ENCODE results near the gene THADA.
"Not testable (repeated sequence)": the region's sequence is repeated elsewhere in the genome, so short reads cannot be mapped to it uniquely, and the experiment has no call there.

THADA gene

DNA sequence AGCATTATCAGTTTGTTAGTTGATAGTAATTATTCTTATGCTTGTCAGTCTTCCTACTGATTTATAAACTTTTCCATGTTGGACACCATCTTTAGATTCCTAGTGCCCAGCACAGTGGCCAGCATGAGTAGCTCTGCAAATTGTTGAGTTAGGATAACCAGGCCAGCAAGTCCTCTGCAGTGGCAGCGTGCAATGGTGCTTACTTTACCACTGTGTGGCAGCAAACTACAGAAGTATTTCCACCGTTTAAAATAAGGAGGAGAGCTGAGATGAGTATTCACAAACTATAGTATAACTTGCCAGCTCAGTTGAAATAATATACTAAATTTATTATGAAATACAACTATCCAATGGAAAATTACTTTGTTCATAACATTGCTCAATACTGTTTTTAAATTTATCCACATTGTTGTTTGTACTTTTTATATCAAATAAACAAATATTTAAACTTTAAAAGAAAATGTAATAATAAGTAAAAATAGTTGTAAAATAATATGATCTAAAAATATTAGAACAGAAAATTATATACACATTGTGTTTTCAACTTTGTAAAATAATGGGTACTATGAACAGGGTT, 9.3 kb upstream of the THADA start:
- no peak for DNase-seq (ENCODE audit: low read depth)

GRCh38 chr2:43604674-43605073, 8.8 kb upstream of the THADA start:
- no peak for DNase-seq (ENCODE audit: low read depth)

DNA sequence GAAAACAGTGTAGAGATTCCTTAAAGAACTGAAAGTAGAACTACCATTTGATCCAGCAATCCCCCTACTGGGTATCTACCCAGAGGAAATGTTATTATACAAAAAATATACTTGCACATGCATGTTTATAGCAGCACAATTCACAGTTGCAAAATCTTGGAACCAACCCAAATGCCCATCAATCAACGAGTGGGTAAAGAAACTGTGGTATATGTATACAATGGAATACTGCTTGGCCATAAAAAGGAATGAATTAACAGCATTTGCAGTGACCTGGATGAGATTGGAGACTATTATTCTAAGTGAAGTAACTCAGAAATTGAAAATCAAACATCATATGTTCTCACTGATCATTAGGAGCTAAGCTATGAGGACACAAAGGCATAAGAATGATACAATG, 4.8 kb upstream of the THADA start:
- DNase-seq (ENCODE audit: low read depth) = not testable (repeated sequence)

- DNase-seq (ENCODE audit: low read depth) = no peak
These were observed 963 bp downstream of the THADA start for GRCh38 chr2:43594875-43595274.

DNA sequence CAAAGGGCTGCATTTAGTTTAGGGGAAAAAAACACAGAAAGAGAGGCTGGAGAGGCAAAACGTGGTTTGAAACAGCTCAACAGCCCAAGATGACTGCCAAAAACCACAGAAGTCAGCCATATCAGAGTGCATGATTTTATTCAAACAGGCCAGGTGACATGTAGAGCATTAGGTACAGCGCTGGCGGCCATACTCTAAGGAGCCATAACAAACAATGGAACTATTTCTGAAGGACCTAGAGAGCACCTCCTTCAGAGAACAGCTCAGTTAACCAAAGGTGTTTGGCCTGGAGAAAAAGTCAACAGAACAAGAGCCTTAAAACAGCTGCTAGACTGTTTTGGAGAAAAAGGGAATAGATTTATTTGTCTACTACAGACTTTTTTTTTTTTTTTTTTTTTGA, 2.6 kb downstream of the THADA start:
- no peak for DNase-seq (ENCODE audit: low read depth)

DNA sequence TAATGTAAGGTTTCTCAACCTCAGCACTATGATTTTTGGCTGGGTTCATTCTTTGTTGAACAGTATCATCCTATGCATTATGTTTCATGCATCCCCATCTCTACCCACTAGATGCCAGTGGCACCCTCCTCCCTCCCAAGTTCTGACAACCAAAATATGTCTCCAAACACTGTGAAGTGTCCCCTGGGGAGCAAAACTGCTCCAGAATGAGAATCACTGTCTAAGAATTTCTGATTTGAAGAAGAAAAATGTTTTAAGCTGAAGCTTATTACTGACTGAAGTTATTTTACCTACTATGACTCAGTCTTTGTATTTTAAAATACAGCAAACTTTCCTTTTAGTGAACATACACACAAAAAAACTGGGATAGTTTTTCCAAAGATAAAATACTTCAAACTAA, 3.4 kb downstream of the THADA start:
- no peak for DNase-seq (ENCODE audit: low read depth)

GRCh38 chr2:43585708-43586107, 10.1 kb downstream of the THADA start:
- no peak for DNase-seq (ENCODE audit: low read depth)

DNA sequence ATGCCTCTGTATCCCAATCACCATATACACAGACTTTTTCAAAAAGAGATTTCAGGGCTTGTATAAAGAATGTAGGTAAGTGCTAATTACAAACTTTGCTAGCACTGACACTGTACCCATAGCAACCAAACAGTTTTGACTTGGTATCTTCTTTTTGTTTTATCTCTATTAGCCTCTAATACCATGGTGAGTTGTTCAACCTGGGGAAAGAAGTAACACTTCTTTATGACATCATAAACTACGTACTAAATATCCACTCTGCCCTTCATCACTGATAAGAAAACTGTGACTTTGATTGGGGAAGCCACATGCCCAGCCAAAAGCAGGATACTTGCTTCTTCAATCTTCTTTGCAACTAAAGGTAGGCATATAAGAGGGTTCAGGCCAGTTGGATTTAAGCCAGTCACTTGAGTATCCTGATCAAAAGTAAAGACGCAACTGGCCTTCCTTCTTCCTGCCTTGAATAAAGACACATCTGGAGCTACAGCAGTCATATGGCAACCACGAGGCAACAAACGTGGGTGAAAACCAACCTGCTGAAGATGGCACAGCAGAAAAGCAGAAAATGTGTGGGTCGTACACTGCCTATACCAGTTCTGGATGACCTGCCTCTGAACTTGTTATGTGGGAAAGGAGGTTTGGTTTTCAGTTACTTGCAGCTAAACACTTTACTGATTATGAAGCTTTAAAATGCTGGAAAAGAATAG, 16.4 kb downstream of the THADA start:
- no peak for DNase-seq (ENCODE audit: low read depth)

DNA sequence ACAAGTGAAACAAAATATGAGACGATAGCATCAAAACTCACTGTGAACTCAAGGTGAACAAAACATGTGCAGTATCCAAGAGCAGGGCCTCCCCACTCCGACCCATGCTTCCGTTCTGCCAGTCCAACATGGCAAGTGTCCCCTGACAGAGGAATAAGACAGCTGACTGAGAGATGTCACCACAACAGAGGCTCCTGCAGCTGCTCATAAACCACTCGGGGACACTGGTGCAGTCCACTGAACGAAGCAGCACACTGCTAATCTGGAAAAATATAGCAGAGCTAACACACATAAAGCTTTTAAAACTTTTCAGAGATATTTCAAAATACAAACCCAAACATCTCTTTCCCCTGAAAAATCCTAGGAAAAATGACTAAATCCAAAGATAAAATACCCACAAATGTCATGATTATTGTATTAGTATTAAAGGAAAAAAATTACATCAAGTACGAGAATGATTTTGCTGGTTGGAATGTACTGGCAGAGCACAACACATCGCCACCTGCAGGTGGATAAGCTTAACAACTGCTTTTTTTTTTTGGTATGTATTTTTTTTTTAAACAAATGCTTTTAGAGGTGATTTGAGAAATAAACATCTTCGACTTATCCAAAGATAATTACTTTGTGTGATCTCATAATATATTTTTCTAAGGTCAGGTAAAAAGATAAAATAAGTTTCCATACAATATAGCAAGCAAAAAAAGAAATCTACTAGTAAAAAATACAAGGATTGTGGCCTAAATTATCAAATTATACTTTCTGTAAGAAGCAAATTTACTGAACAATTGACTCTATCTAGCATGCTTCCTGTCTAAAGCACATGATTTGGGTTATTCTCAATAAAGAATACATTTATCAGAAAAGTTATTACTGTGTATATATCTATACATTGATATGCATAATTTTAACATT, 18.6 kb downstream of the THADA start:
- DNase-seq (ENCODE audit: low read depth) = no peak

GRCh38 chr2:43572244-43572643, 23.6 kb downstream of the THADA start:
- no peak for DNase-seq (ENCODE audit: low read depth)

DNA sequence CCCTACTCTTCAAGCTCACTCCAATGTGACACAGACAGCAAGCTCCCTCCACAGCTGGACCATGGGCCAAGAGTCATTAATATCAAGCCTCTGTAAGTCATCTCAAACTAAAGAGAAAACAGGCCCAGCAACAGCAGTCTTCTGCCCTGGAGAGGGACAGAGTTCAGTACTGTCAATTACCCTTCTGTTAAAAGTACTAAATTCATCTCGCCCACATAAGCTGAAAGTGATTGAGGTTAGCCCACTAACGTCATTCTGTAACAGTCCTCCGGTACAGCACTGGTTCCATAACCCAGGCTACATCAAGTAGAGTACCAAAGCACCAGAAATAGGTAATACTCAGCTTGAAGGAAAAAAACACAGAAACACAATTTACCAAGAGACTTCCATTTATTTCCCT, 25.9 kb downstream of the THADA start:
- no peak for DNase-seq (ENCODE audit: low read depth)

GRCh38 chr2:43568228-43568627, 27.6 kb downstream of the THADA start:
- no peak for DNase-seq (ENCODE audit: low read depth)

GRCh38 chr2:43566461-43566729, 29.4 kb downstream of the THADA start:
- no peak for DNase-seq (ENCODE audit: low read depth)

GRCh38 chr2:43563679-43564078, 32.2 kb downstream of the THADA start:
- no peak for DNase-seq (ENCODE audit: low read depth)

- DNase-seq (ENCODE audit: low read depth) = no peak
These were observed 35.6 kb downstream of the THADA start for GRCh38 chr2:43560231-43560547.

- no peak for DNase-seq (ENCODE audit: low read depth)
These were observed 36.2 kb downstream of the THADA start for GRCh38 chr2:43559391-43560230.

DNA sequence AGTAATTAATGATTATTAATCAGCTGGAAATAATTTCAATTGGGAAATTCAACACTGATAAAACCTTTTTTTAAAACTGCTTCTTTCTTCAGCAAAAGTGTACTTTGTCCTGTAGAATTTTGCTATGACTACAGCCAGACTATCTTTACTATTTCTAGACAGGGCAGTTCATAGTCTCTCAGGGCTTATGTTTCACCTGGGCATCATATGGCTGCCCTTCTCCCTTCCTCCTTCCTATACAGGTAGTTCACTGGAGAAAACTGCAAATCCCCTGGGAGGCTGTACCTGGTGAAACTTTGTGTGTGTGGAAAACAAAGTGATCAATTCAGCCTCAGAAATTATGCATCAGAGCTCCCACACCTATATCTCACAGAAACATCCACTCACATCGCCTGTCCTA, 38.6 kb downstream of the THADA start:
- no peak for DNase-seq (ENCODE audit: low read depth)

GRCh38 chr2:43556256-43556655, 39.6 kb downstream of the THADA start:
- DNase-seq (ENCODE audit: low read depth) = no peak

DNA sequence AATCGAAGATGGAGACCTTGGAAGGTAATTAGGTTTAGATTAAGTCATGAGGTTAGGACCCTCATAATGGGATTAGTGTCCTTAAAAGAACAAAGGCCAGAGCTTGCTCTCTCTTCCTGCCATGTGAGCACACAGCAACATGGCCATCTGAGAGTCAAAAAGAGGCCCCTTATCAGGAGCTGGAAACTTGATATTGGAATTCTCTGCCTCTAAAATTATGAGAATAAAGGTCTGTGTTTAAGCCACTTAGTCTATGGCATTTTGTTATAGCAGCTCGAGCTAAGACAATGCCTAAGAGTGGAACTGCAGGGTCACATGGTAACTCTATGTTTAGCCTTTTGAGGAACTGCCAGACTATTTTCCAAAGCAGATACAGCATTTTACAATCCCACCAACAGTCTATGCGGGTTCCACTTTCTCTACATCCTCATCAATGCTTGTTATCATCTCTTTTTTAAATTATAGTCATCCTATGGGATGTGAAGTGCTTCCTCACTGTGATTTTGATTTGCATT, 42.4 kb downstream of the THADA start:
- DNase-seq (ENCODE audit: low read depth) = no peak

GRCh38 chr2:43551990-43552389, 43.8 kb downstream of the THADA start:
- DNase-seq (ENCODE audit: low read depth) = no peak

GRCh38 chr2:43548381-43548780, 47.5 kb downstream of the THADA start:
- DNase-seq (ENCODE audit: low read depth) = not testable (repeated sequence)

- DNase-seq (ENCODE audit: low read depth) = no peak
These were observed 53.4 kb downstream of the THADA start for GRCh38 chr2:43542285-43542933.
